Measurements from ENCODE around the gene DERL3.

DNA sequence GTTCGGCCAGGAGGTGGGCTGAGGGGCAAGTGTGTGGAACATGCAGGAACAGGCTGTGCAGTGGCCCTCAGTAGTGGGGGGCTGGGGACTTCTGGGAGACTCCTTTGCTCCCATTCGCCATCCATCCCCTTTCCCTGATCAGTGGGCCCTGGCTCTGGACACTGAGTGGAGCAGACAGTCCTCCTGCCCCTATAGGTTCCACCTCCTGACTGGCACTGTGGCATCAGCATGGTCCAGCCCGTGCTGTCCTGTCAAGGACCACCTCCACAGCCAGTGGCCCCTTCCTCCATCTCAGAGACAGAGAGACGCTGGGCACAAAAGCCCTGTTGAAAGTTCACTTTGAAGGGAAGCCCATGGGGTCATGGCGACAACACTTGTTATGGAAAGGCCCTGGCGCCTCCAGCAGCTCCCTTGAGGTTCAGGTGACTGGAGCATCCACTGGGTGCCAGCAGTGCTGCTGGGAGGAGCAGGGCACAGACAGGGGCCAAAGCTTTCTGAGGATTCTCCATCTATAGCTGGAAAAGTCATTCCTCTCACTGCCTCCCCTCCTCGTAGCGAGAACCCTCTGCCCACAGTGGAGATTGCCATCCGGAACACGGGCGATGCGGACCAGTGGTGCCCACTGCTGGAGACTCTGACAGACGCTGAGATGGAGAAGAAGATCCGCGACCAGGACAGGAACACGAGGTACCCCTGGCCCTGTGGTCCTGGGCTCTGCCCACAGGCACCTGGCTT is 5.6 kb downstream of the DERL3 start:
- no peak for TF ChIP-seq CTCF (IDR thresholded peaks at IDR 0.05)
- no peak for TF ChIP-seq EZH2 (IDR thresholded peaks at IDR 0.05; ENCODE audit: borderline replicate concordance, insufficient read depth, low read depth, low read length, poor library complexity, severe bottlenecking)

Measured in B cell (primary cell).